H1 (cell line): ENCODE measurements around the gene ANK2.

Source experiments
- CHD1 ChIP-seq: IDR thresholded peaks from 2 replicates; pipeline ENCODE4 v1.6.1; 2012; ENCODE audit warnings: low read depth, low read length, improper control_type of control experiment
- EP300 ChIP-seq, 2 experiments: IDR thresholded peaks; 1 replicate in 1 of 2; 2 replicates in 1 of 2; pipeline ENCODE4 v1.6.1; 2011 to 2012; ENCODE audit warnings: low read depth in 2 of 2, low read length in 2 of 2, mild to moderate bottlenecking in 2 of 2, borderline replicate concordance in 1 of 2, inconsistent platforms in 1 of 2, moderate library complexity in 1 of 2
- GABPA ChIP-seq: IDR thresholded peaks from 2 replicates; pipeline ENCODE4 v1.6.1; 2011; ENCODE audit warnings: mild to moderate bottlenecking, low read length, moderate library complexity, borderline replicate concordance; ENCODE audit not compliant: insufficient read depth
- GTF2F1 ChIP-seq: IDR thresholded peaks from 2 replicates; pipeline ENCODE4 v1.6.1; 2012; ENCODE audit warnings: low read depth, low read length, improper control_type of control experiment, borderline replicate concordance
- HDAC2 ChIP-seq, 2 experiments: fragments of 300-600 bp in 1 of 2; sonication (generic) in 1 of 2; IDR thresholded peaks; 2 replicates each; pipeline ENCODE4 v1.6.1; 2011 to 2012; ENCODE audit warnings: low read depth in 2 of 2, low read length in 2 of 2, mild to moderate bottlenecking in 2 of 2, moderate library complexity in 2 of 2, borderline replicate concordance in 1 of 2, inconsistent platforms in 1 of 2
- MAFK ChIP-seq: IDR thresholded peaks from 2 replicates; pipeline ENCODE4 v1.6.1; 2012; ENCODE audit warnings: low read depth, mild to moderate bottlenecking, improper control_type of control experiment, low read length
- POLR2A ChIP-seq, 2 experiments: IDR thresholded peaks; 1 replicate in 1 of 2; 2 replicates in 1 of 2; pipeline ENCODE4 v1.6.1; 2011; ENCODE audit warnings: low read depth in 2 of 2, low read length in 2 of 2, mild to moderate bottlenecking in 2 of 2; ENCODE audit errors: control extremely low read depth in 1 of 2
- POLR2AphosphoS5 ChIP-seq: IDR thresholded peaks from 2 replicates; pipeline ENCODE4 v1.6.1; 2011; ENCODE audit warnings: low read depth, low read length
- RAD21 ChIP-seq, 2 experiments: IDR thresholded peaks in 1 of 2; conservative IDR thresholded peaks in 1 of 2; 2 replicates each; pipeline ENCODE4 v1.6.1; 2011; ENCODE audit warnings: low read depth in 2 of 2, low read length in 2 of 2, improper control_type of control experiment in 1 of 2, inconsistent platforms in 1 of 2, mild to moderate bottlenecking in 1 of 2, moderate library complexity in 1 of 2
- TF ChIP-seq, protein P1 (sequence below), 3 experiments: IDR thresholded peaks; 1 replicate in 2 of 3; 2 replicates in 1 of 3; pipeline versions ENCODE4 v1.5.1 to v1.6.1; 2011; ENCODE audit warnings: low read length in 3 of 3, mild to moderate bottlenecking in 3 of 3, inconsistent platforms in 2 of 3, low read depth in 1 of 3, moderate library complexity in 1 of 3; ENCODE audit not compliant: insufficient read depth in 1 of 3; ENCODE audit errors: control extremely low read depth in 1 of 3
- TF ChIP-seq, protein P2 (sequence below): IDR thresholded peaks from 2 replicates; pipeline ENCODE4 v1.6.1; 2012; ENCODE audit warnings: inconsistent platforms

DNA sequence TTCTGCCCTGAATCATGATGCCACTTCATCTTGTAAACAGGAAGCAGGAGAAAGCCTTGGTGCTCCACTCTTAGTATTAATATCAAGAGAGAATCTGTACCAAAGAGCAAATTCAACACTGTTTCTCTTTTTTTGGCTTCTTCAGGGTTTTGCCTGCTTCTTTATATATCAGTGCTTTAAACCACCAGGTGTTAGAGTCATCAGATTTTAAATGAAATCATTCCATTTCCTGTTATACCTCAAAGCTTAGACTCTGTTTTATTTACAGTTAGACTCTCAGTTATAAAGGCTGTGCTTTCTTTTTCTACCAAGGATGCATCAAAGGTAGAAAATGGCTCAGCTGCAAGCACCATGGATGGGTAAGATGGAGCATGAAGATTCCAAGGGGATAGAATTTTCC, 361.2 kb downstream of the ANK2 start:
- TF ChIP-seq, protein P1, sequence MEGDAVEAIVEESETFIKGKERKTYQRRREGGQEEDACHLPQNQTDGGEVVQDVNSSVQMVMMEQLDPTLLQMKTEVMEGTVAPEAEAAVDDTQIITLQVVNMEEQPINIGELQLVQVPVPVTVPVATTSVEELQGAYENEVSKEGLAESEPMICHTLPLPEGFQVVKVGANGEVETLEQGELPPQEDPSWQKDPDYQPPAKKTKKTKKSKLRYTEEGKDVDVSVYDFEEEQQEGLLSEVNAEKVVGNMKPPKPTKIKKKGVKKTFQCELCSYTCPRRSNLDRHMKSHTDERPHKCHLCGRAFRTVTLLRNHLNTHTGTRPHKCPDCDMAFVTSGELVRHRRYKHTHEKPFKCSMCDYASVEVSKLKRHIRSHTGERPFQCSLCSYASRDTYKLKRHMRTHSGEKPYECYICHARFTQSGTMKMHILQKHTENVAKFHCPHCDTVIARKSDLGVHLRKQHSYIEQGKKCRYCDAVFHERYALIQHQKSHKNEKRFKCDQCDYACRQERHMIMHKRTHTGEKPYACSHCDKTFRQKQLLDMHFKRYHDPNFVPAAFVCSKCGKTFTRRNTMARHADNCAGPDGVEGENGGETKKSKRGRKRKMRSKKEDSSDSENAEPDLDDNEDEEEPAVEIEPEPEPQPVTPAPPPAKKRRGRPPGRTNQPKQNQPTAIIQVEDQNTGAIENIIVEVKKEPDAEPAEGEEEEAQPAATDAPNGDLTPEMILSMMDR (IDR thresholded peaks at IDR 0.05; ENCODE audit: control extremely low read depth in 1 of 3, insufficient read depth in 1 of 3, low read depth in 1 of 3, low read length in 3 of 3) = no peak
- TF ChIP-seq GTF2F1 (no peak), POLR2AphosphoS5 (no peak), MAFK (no peak), POLR2A (IDR thresholded peaks at IDR 0.05; ENCODE audit: control extremely low read depth in 1 of 2, low read depth in 2 of 2, low read length in 2 of 2) (no peak), CHD1 (no peak), RAD21 (IDR thresholded peaks at IDR 0.05 in 1 of 2, conservative IDR thresholded peaks at IDR 0.05 in 1 of 2; ENCODE audit: low read depth in 2 of 2, low read length in 2 of 2) (no peak), HDAC2 (IDR thresholded peaks at IDR 0.05; ENCODE audit: borderline replicate concordance in 1 of 2, low read depth in 2 of 2, low read length in 2 of 2) (no peak), GABPA (no peak), EP300 (IDR thresholded peaks at IDR 0.05; ENCODE audit: borderline replicate concordance in 1 of 2, low read depth in 2 of 2, low read length in 2 of 2) (no peak)
- TF ChIP-seq, protein P2, sequence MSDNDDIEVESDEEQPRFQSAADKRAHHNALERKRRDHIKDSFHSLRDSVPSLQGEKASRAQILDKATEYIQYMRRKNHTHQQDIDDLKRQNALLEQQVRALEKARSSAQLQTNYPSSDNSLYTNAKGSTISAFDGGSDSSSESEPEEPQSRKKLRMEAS = no peak
